HepG2 (cell line): ENCODE data around the gene UBE2G2. TPM values are rescaled to one million over a fixed set of nuclear protein-coding genes. Genes with fewer than 3 reads are reported as not detected.

Source experiments
- ARID5B ChIP-seq: IDR thresholded peaks from 2 replicates; pipeline ENCODE4 v1.4.0; 2020; ENCODE audit warnings: mild to moderate bottlenecking, missing genetic modification reagents
- ASH2L ChIP-seq: fragments of 300-600, 200-600 bp; sonication (generic); IDR thresholded peaks from 2 replicates; pipeline ENCODE4 v1.7.0; 2017; ENCODE audit warnings: low read depth, mild to moderate bottlenecking, moderate library complexity, mixed read lengths, low read length; ENCODE audit not compliant: insufficient read length
- ATF6 ChIP-seq: sonication (generic); formaldehyde crosslinking; conservative IDR thresholded peaks from 2 replicates; pipeline ENCODE4 v1.4.0; 2020; ENCODE audit warnings: missing genetic modification reagents
- CERS6 ChIP-seq: sonication (generic); formaldehyde crosslinking; IDR thresholded peaks from 2 replicates; pipeline ENCODE4 v1.5.0; 2020; ENCODE audit warnings: missing genetic modification reagents
- KDM2A ChIP-seq: sonication (generic); formaldehyde crosslinking; IDR thresholded peaks from 2 replicates; pipeline ENCODE4 v1.4.0; 2020; ENCODE audit warnings: low read depth, missing genetic modification reagents, borderline replicate concordance
- MNT ChIP-seq: fragments of 450-650 bp; IDR thresholded peaks from 2 replicates; pipeline ENCODE4 v1.6.1; 2016
- NAIF1 ChIP-seq: sonication (generic); formaldehyde crosslinking; IDR thresholded peaks from 2 replicates; pipeline ENCODE4 v1.5.0; 2020; ENCODE audit warnings: mild to moderate bottlenecking, missing genetic modification reagents, borderline replicate concordance
- SPEN ChIP-seq: sonication (generic); formaldehyde crosslinking; IDR thresholded peaks from 2 replicates; pipeline ENCODE4 v1.5.1; 2020; ENCODE audit warnings: low read depth, mild to moderate bottlenecking, missing genetic modification reagents
- ZBTB10 ChIP-seq: sonication (generic); formaldehyde crosslinking; IDR thresholded peaks from 2 replicates; pipeline ENCODE4 v1.4.0; 2020; ENCODE audit warnings: missing genetic modification reagents, borderline replicate concordance
- ZFAT ChIP-seq: sonication (generic); formaldehyde crosslinking; conservative IDR thresholded peaks from 2 replicates; pipeline ENCODE4 v1.8.1; 2023; ENCODE audit warnings: missing genetic modification reagents, inconsistent platforms
- ZNF549 ChIP-seq: sonication (generic); formaldehyde crosslinking; IDR thresholded peaks from 2 replicates; pipeline ENCODE4 v1.5.0; 2020; ENCODE audit warnings: missing genetic modification reagents
- ZNF574 ChIP-seq: sonication (generic); formaldehyde crosslinking; IDR thresholded peaks from 2 replicates; pipeline ENCODE4 v1.4.0; 2020; ENCODE audit warnings: missing genetic modification reagents
- ZNF577 ChIP-seq: sonication (generic); formaldehyde crosslinking; IDR thresholded peaks from 2 replicates; pipeline ENCODE4 v1.4.0; 2020; ENCODE audit warnings: mild to moderate bottlenecking, low read depth, missing genetic modification reagents, borderline replicate concordance
- polyA plus RNA-seq, 8 experiments: library from polyadenylated mRNA; depleted of rRNA in 3 of 8; stranded (reverse) in 7 of 8; unstranded in 1 of 8; fragments of >200 nt; fragmentation: Illumina TruSeq in 4 of 8; extraction: Trizol in 4 of 8; gene quantifications; 2 replicates each; pipeline versions ENCODE4 v1.2.1 to v1.2.3, GENCODE V29; 2011 to 2016; ENCODE audit warnings: low read depth in 4 of 8, missing spikeins in 1 of 8, mixed read lengths in 1 of 8; ENCODE audit not compliant: insufficient read depth in 1 of 8
- total RNA-seq, 5 experiments: library from RNA; depleted of rRNA; stranded (reverse); fragments of >200 nt; fragmentation: Illumina TruSeq; extraction: Trizol; gene quantifications; 2 replicates each; pipeline ENCODE4 v1.2.3, GENCODE V29; 2016; ENCODE audit warnings: low read depth in 1 of 5

The UBE2G2 gene
- total and polyA plus RNA-seq, 2 of the 13 experiments (the other 11 are each of a cell fraction or from before 2014, with no cell fraction given), result 55.4 to 92.0 TPM

- TF ChIP-seq ZNF574 (CRISPR knock-in tag), result peak; percentile 60
- TF ChIP-seq SPEN (CRISPR knock-in tag), result peak; percentile 34; the same call in 1 of the 2 replicates
- TF ChIP-seq ASH2L, result no peak
- peak; percentile 26; the same call in 1 of the 2 replicates for TF ChIP-seq KDM2A
- TF ChIP-seq ZBTB10 (CRISPR knock-in tag), result no peak
- no peak for TF ChIP-seq ATF6 (CRISPR knock-in tag)
- no peak for TF ChIP-seq ZNF577
- no peak for TF ChIP-seq ZNF549
- no peak for TF ChIP-seq CERS6 (CRISPR knock-in tag)
- TF ChIP-seq MNT, result no peak
- peak; percentile 71 for TF ChIP-seq ARID5B (CRISPR knock-in tag)
- no peak for TF ChIP-seq NAIF1 (CRISPR knock-in tag)
- no peak for TF ChIP-seq ZFAT (CRISPR knock-in tag)
These were observed 65.2 kb downstream of the UBE2G2 start (continued) for GRCh38 chr21:44736291-44737004.
